NCI-H446 (cell line): ENCODE results near the gene ASB3.
A peak's percentile ranks its signal among the peaks of the same experiment; 100 is the strongest.
"Not testable (repeated sequence)": the region's sequence is repeated elsewhere in the genome, so short reads cannot be mapped to it uniquely, and the experiment has no call there.

Experiments used
- DNase-seq, 2 experiments: peaks; one replicate each; lab custom pipeline; 2025; lab: John Stamatoyannopoulos, UW

The ASB3 gene

GRCh38 chr2:53786705-53787613 is at the start of gene ASB3, which contains the start of gene ERLEC1:
ASB3 (minus strand) TSS chr2:53786953; CDS start chr2:53765572, 21,381 bp downstream.
ERLEC1 (plus strand) TSS chr2:53787044; CDS start chr2:53787211, 167 bp downstream.
- DNase-seq = peak; percentile 53 to 88

- DNase-seq = not testable (repeated sequence)
Measured at GRCh38 chr2:53829980-53830290, 43.2 kb upstream of the ASB3 start.

- DNase-seq = no peak
Measured at GRCh38 chr2:53829273-53829979, 42.7 kb upstream of the ASB3 start.

GRCh38 chr2:53828331-53828730 is 41.6 kb upstream of the ASB3 start:
- no peak for DNase-seq

GRCh38 chr2:53827398-53828175 is 40.8 kb upstream of the ASB3 start:
- DNase-seq = no peak

GRCh38 chr2:53826587-53827397 is 40.0 kb upstream of the ASB3 start:
- DNase-seq = no peak

- DNase-seq = no peak
Measured at GRCh38 chr2:53826030-53826410, 39.3 kb upstream of the ASB3 start.

GRCh38 chr2:53823639-53824038 is 36.9 kb upstream of the ASB3 start:
- not testable (repeated sequence) for DNase-seq

- DNase-seq = no peak
Measured at GRCh38 chr2:53821810-53822209, 35.1 kb upstream of the ASB3 start.

GRCh38 chr2:53820711-53821110 is 34.0 kb upstream of the ASB3 start:
- no peak for DNase-seq

- DNase-seq = no peak
Measured at GRCh38 chr2:53820048-53820447, 33.3 kb upstream of the ASB3 start.

GRCh38 chr2:53819634-53820033 is 32.9 kb upstream of the ASB3 start:
- DNase-seq = no peak

GRCh38 chr2:53818854-53819435 is 32.2 kb upstream of the ASB3 start:
- no peak for DNase-seq

- no peak for DNase-seq
Measured at GRCh38 chr2:53813151-53813550, 26.4 kb upstream of the ASB3 start.

- DNase-seq = no peak
Measured at GRCh38 chr2:53811601-53812000, 24.8 kb upstream of the ASB3 start.

- no peak for DNase-seq
Measured at GRCh38 chr2:53802617-53803151, 15.9 kb upstream of the ASB3 start.

- DNase-seq = no peak
Measured at GRCh38 chr2:53801547-53801946, 14.8 kb upstream of the ASB3 start.

GRCh38 chr2:53793821-53794220 is 7.1 kb upstream of the ASB3 start:
- no peak for DNase-seq

- no peak for DNase-seq
Measured at GRCh38 chr2:53793261-53793660, 6.5 kb upstream of the ASB3 start.

- DNase-seq = no peak
Measured at GRCh38 chr2:53787614-53788289, 999 bp upstream of the ASB3 start.
